ENCODE results near the gene VWC2.

DNA sequence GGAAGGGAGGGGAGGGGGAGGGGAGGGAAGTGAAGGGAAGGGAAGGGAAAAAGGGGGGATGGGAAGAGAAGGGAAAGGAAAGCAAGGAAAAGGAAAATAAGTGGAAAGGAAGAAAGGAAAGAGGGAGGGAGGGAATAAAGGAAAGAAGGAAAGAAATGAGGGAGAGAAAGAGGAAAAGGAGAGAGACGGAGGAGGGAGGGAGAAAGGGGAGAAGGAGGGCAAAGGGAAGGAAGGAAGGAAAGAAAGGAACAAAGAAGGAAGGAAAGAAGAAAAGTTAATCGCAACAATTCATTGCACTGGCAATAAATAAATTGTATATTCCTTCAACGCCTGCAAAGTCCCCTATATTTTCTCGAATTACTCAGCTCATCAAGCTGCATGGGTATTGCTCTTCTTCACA lies 2.6 kb upstream of the VWC2 start:
- TF ChIP-seq POLR2A (IDR thresholded peaks at IDR 0.05) = no peak
- TF ChIP-seq, protein P1, sequence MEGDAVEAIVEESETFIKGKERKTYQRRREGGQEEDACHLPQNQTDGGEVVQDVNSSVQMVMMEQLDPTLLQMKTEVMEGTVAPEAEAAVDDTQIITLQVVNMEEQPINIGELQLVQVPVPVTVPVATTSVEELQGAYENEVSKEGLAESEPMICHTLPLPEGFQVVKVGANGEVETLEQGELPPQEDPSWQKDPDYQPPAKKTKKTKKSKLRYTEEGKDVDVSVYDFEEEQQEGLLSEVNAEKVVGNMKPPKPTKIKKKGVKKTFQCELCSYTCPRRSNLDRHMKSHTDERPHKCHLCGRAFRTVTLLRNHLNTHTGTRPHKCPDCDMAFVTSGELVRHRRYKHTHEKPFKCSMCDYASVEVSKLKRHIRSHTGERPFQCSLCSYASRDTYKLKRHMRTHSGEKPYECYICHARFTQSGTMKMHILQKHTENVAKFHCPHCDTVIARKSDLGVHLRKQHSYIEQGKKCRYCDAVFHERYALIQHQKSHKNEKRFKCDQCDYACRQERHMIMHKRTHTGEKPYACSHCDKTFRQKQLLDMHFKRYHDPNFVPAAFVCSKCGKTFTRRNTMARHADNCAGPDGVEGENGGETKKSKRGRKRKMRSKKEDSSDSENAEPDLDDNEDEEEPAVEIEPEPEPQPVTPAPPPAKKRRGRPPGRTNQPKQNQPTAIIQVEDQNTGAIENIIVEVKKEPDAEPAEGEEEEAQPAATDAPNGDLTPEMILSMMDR (IDR thresholded peaks at IDR 0.05) = no peak

Measured in body of pancreas (tissue), 4 donors.